ENCODE data around the gene C19orf38. TPM values are rescaled to one million over a fixed set of nuclear protein-coding genes. Genes with fewer than 3 reads are reported as not detected.

Gene C19orf38
- total and polyA plus RNA-seq, 2 of the 4 experiments (the other 2 are of a cell fraction), result 0.18 to 0.19 TPM

- Histone ChIP-seq H3K79me1 (ENCODE audit: low read depth in 1 of 2, low read length in 2 of 2) (no peaks in the 10 kb centered on the region; a peak in 1 of 4 replicates), H4K20me1 (ENCODE audit: insufficient read depth, low read length) (no peaks in the 10 kb centered on the region; the same call in 1 of the 2 replicates), H2BK5ac (ENCODE audit: low read depth, low read length, poor library complexity, severe bottlenecking) (no peak overlapping the region), H2BK20ac (ENCODE audit: low read depth, low read length) (no peak overlapping the region), H3K56ac (ENCODE audit: extremely low read depth, insufficient read depth, low read length) (no peak overlapping the region), H3K14ac (replicated peaks; ENCODE audit: low read depth, low read length) (no peak overlapping the region), H3K4me2 (ENCODE audit: low read depth, low read length) (no peak overlapping the region), H3K18ac (ENCODE audit: low read depth, low read length) (no peak overlapping the region), H4K5ac (ENCODE audit: low read depth, low read length) (no peak overlapping the region), H4K91ac (ENCODE audit: insufficient read depth, low read depth, low read length) (no peak overlapping the region), H3K9me1 (ENCODE audit: insufficient read depth, low read length) (no peaks in the 10 kb centered on the region), H2BK15ac (ENCODE audit: low read depth, low read length) (no peak overlapping the region), H3K4me1 (ENCODE audit: control insufficient read depth, insufficient read depth, low read length) (no peaks in the 10 kb centered on the region), H3K4ac (ENCODE audit: low read depth, low read length) (no peak overlapping the region), H3K9ac (ENCODE audit: low read depth, low read length) (no peak overlapping the region), H3K36me3 (ENCODE audit: control insufficient read depth, insufficient read depth, low read length) (peaks cover 59% of the 10 kb centered on the region), H3K4me3 (ENCODE audit: insufficient read depth, low read depth, low read length) (no peak overlapping the region), H2AFZ (replicated peaks; ENCODE audit: low read length, poor library complexity) (peak overlapping the region; percentile 43), H3K27me3 (ENCODE audit: control insufficient read depth, insufficient read depth, low read length) (no peaks in the 10 kb centered on the region), H2BK120ac (ENCODE audit: low read depth, low read length) (no peak overlapping the region), H2AK5ac (ENCODE audit: low read depth, low read length) (no peak overlapping the region), H3K9me3 (ENCODE audit: control insufficient read depth, insufficient read depth, low read length) (no peaks in the 10 kb centered on the region), H3K23ac (ENCODE audit: low read depth, low read length) (no peak overlapping the region), H4K8ac (ENCODE audit: low read depth in 2 of 2, low read length in 2 of 2) (no peak overlapping the region), H3K27ac (ENCODE audit: insufficient read depth, low read length) (no peak overlapping the region), H2AK9ac (replicated peaks; ENCODE audit: low read depth, low read length, poor library complexity) (peak overlapping the region; percentile 55)
- in situ Hi-C loops (cut with MboI; ENCODE audit: low sequenced_read_pairs) (no loop called here), dilution Hi-C loops (cut with HindIII; ENCODE audit: low sequenced_read_pairs, unreplicated experiment) (no loop called here), intact Hi-C loops (cut with micrococcal nuclease) (no loop called here)
- no TSS peak for BruUV-seq (replicated peaks)
- ATAC-seq (ENCODE audit: low read depth) (peak; percentile 22; the same call in 1 of the 2 replicates), DNase-seq (no peak)
- TF ChIP-seq POLR2A (IDR thresholded peaks at IDR 0.05; ENCODE audit: low read depth, low read length) (no peak), CEBPB (IDR thresholded peaks at IDR 0.05; ENCODE audit: low read depth, low read length) (no peak), MAZ (IDR thresholded peaks at IDR 0.05; ENCODE audit: borderline replicate concordance, low read depth, low read length) (no peak), NFE2L2 (IDR thresholded peaks at IDR 0.05; ENCODE audit: low read depth, low read length) (no peak), RFX5 (IDR thresholded peaks at IDR 0.05; ENCODE audit: low read depth, low read length) (no peak), USF2 (IDR thresholded peaks at IDR 0.05; ENCODE audit: low read depth, low read length) (no peak), RCOR1 (IDR thresholded peaks at IDR 0.05; ENCODE audit: insufficient replicate concordance, low read length) (no peak), RAD21 (IDR thresholded peaks at IDR 0.05; ENCODE audit: low read length) (no peak), MXI1 (IDR thresholded peaks at IDR 0.05; ENCODE audit: borderline replicate concordance, low read depth, low read length) (no peak)
- TF ChIP-seq, protein P1, sequence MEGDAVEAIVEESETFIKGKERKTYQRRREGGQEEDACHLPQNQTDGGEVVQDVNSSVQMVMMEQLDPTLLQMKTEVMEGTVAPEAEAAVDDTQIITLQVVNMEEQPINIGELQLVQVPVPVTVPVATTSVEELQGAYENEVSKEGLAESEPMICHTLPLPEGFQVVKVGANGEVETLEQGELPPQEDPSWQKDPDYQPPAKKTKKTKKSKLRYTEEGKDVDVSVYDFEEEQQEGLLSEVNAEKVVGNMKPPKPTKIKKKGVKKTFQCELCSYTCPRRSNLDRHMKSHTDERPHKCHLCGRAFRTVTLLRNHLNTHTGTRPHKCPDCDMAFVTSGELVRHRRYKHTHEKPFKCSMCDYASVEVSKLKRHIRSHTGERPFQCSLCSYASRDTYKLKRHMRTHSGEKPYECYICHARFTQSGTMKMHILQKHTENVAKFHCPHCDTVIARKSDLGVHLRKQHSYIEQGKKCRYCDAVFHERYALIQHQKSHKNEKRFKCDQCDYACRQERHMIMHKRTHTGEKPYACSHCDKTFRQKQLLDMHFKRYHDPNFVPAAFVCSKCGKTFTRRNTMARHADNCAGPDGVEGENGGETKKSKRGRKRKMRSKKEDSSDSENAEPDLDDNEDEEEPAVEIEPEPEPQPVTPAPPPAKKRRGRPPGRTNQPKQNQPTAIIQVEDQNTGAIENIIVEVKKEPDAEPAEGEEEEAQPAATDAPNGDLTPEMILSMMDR (conservative IDR thresholded peaks at IDR 0.05; ENCODE audit: low read depth, low read length), result no peak
- WGBS, 2 experiments (ENCODE audit: extremely low coverage in 2 of 2, insufficient read length in 1 of 2), result 93% methylated on average over 13 of the region's 26 CpGs; no CpG with 5 or more reads in 1 of the 2 experiments
- POLR2A ChIA-PET (ENCODE audit: unreplicated experiment), result no interaction called here
- CTCF ChIA-PET, result interaction anchor here (1.1 kb wide), 1 partner anchor 35 kb away, joined by 3 read pairs; no protein-coding TSS in a partner anchor
Observed at GRCh38 chr19:10828981-10829821, 19.0 kb upstream of the C19orf38 start.

Measured in IMR-90 (cell line).